Calu3 (cell line): ENCODE measurements around the gene RABIF. TPM values are rescaled to one million over a fixed set of nuclear protein-coding genes. Genes with fewer than 3 reads are reported as not detected.

ENCODE experiments used
- BruUV-seq: library from RNA; stranded (reverse); fragments of 400-500 nt; replicated peaks from 2 replicates; lab custom pipeline; 2021; lab: Mats Ljungman, UMichigan
- CTCF ChIA-PET: fragments of 300-600 bp; sonication (Branson Sonifier 250); formaldehyde crosslinking; loops from one replicate; lab custom pipeline; 2022; ENCODE audit warnings: antibody characterized with exemption; lab: Charles Lee
- DNase-seq: peaks from one replicate; pipeline ENCODE4 v3.0.0; 2022
- H3K27ac Mint-ChIP-seq: one replicate; pipeline ENCODE4 v1.8.0; 2022; ENCODE audit warnings: mixed read lengths; ENCODE audit not compliant: unreplicated experiment
- H3K27me3 Mint-ChIP-seq: one replicate; pipeline ENCODE4 v1.8.0; 2022; ENCODE audit warnings: mixed read lengths; ENCODE audit not compliant: unreplicated experiment
- H3K36me3 Mint-ChIP-seq: one replicate; pipeline ENCODE4 v1.8.0; 2022; ENCODE audit warnings: mild to moderate bottlenecking, moderate library complexity, mixed read lengths; ENCODE audit not compliant: insufficient read depth, unreplicated experiment
- H3K4me1 Mint-ChIP-seq: one replicate; pipeline ENCODE4 v1.8.0; 2022; ENCODE audit warnings: mild to moderate bottlenecking, low read depth, mixed read lengths; ENCODE audit not compliant: unreplicated experiment
- H3K4me3 Mint-ChIP-seq: one replicate; pipeline ENCODE4 v1.8.0; 2022; ENCODE audit warnings: mild to moderate bottlenecking, low read depth, moderate library complexity, mixed read lengths; ENCODE audit not compliant: unreplicated experiment
- H3K9me3 Mint-ChIP-seq: one replicate; pipeline ENCODE4 v1.8.0; 2022; ENCODE audit warnings: low read depth, mixed read lengths; ENCODE audit not compliant: unreplicated experiment
- CTCF ChIP-seq: fragments of 200-600 bp; IDR thresholded peaks from one replicate; pipeline ENCODE4 v1.8.0; 2022; ENCODE audit warnings: antibody characterized with exemption; ENCODE audit not compliant: unreplicated experiment
- intact Hi-C: fragments of 100-400 bp; cut with micrococcal nuclease; formaldehyde crosslinking; loops from one replicate; pipeline ENCODE4 v1.10.0; 2022; ENCODE audit not compliant: unreplicated experiment
- total RNA-seq: library from RNA; stranded (reverse); gene quantifications from 2 replicates; pipeline ENCODE4 v1.2.3, GENCODE V29; 2022

Gene RABIF
- total RNA-seq, 1 experiment from 2014 or later, result 9.8 TPM

GRCh38 chr1:202856014-202856413, 32.9 kb downstream of the RABIF start:
- H3K9me3 Mint-ChIP-seq, result no peaks in the 10 kb centered on the region
- no peak overlapping the region for H3K4me3 Mint-ChIP-seq
- no peak for TF ChIP-seq CTCF
- BruUV-seq, result no TSS peak
- no peak overlapping the region for H3K27ac Mint-ChIP-seq
- H3K4me1 Mint-ChIP-seq, result no peaks in the 10 kb centered on the region
- H3K36me3 Mint-ChIP-seq, result peaks cover 12% of the 10 kb centered on the region
- no peak for DNase-seq
- CTCF ChIA-PET, result no interaction called here
- no peaks in the 10 kb centered on the region for H3K27me3 Mint-ChIP-seq
- intact Hi-C loops, result no loop called here

GRCh38 chr1:202854787-202855186, 34.2 kb downstream of the RABIF start:
- intact Hi-C loops, result no loop called here
- CTCF ChIA-PET, result interaction anchor here (1.0 to 1.4 kb wide), 3 partner anchors 15 to 52 kb away, joined by 3 to 4 read pairs (median 3); no protein-coding TSS in a partner anchor
- BruUV-seq, result no TSS peak
- DNase-seq, result no peak
- Mint-ChIP-seq H3K4me1 (no peaks in the 10 kb centered on the region), H3K27me3 (no peaks in the 10 kb centered on the region), H3K4me3 (no peak overlapping the region), H3K36me3 (peaks cover 4% of the 10 kb centered on the region), H3K27ac (no peak overlapping the region), H3K9me3 (no peaks in the 10 kb centered on the region)
- TF ChIP-seq CTCF, result no peak

- Mint-ChIP-seq H3K27ac (no peak overlapping the region), H3K36me3 (peaks cover 4% of the 10 kb centered on the region), H3K4me3 (no peak overlapping the region), H3K9me3 (no peaks in the 10 kb centered on the region), H3K27me3 (no peaks in the 10 kb centered on the region), H3K4me1 (no peaks in the 10 kb centered on the region)
- intact Hi-C loops, result loop anchor here (2.0 kb wide), 1 partner anchor 102 kb away; no protein-coding TSS in a partner anchor
- no TSS peak for BruUV-seq
- peak; percentile 64 for TF ChIP-seq CTCF
- DNase-seq, result peak; percentile 62
- CTCF ChIA-PET, result interaction anchor here (1.0 kb wide), 1 partner anchor 101 kb away, joined by 3 read pairs; no protein-coding TSS in a partner anchor
These were observed 36.6 kb downstream of the RABIF start for GRCh38 chr1:202852163-202852904.

GRCh38 chr1:202850593-202851362, 38.2 kb downstream of the RABIF start:
- peaks cover 5% of the 10 kb centered on the region for H3K27me3 Mint-ChIP-seq
- no peak overlapping the region for H3K27ac Mint-ChIP-seq
- CTCF ChIA-PET, result no interaction called here
- peaks cover 4% of the 10 kb centered on the region for H3K36me3 Mint-ChIP-seq
- TF ChIP-seq CTCF, result no peak
- BruUV-seq, result no TSS peak
- DNase-seq, result no peak
- intact Hi-C loops, result no loop called here
- no peak overlapping the region for H3K4me3 Mint-ChIP-seq
- no peaks in the 10 kb centered on the region for H3K9me3 Mint-ChIP-seq
- H3K4me1 Mint-ChIP-seq, result no peaks in the 10 kb centered on the region
